GM23248 (cell line): ENCODE measurements around the gene ANKS1B. TPM values are rescaled to one million over a fixed set of nuclear protein-coding genes. Genes with fewer than 3 reads are reported as not detected.

ENCODE experiments used
- DNase-seq: peaks from one replicate; pipeline ENCODE4 v3.0.0-alpha.2; 2015
- H2AFZ ChIP-seq: fragments of 200-600 bp; sonication (generic); 2 replicates; pipeline ENCODE4 v1.6.1; 2016; ENCODE audit warnings: antibody characterized with exemption
- H3F3A ChIP-seq: fragments of 200-600 bp; sonication (generic); 2 replicates; pipeline ENCODE4 v1.6.1; 2016; ENCODE audit warnings: mild to moderate bottlenecking, antibody characterized with exemption, mixed run types; ENCODE audit not compliant: insufficient read depth
- H3K27ac ChIP-seq: fragments of 200-600 bp; sonication (generic); 2 replicates; pipeline ENCODE4 v1.5.1; 2016; ENCODE audit warnings: mild to moderate bottlenecking
- H3K27me3 ChIP-seq: fragments of 200-600 bp; sonication (generic); replicated peaks from 2 replicates; pipeline ENCODE4 v1.6.1; 2016; ENCODE audit warnings: mild to moderate bottlenecking; ENCODE audit not compliant: insufficient read depth
- H3K36me3 ChIP-seq: fragments of 200-600 bp; sonication (generic); 2 replicates; pipeline ENCODE4 v1.6.1; 2016; ENCODE audit warnings: low read depth, mild to moderate bottlenecking
- H3K4me1 ChIP-seq: fragments of 200-600 bp; sonication (generic); 2 replicates; pipeline ENCODE4 v1.6.1; 2016; ENCODE audit warnings: mild to moderate bottlenecking; ENCODE audit not compliant: insufficient read depth
- H3K4me2 ChIP-seq: fragments of 200-600 bp; sonication (generic); one replicate; pipeline ENCODE4 v1.6.1; 2016; ENCODE audit warnings: mild to moderate bottlenecking; ENCODE audit not compliant: unreplicated experiment
- H3K4me3 ChIP-seq: fragments of 200-600 bp; sonication (generic); 2 replicates; pipeline ENCODE4 v1.5.1; 2016; ENCODE audit warnings: mild to moderate bottlenecking
- H3K79me2 ChIP-seq: fragments of 200-600 bp; sonication (generic); 2 replicates; pipeline ENCODE4 v1.6.1; 2016; ENCODE audit warnings: mild to moderate bottlenecking; ENCODE audit not compliant: insufficient read depth
- H3K9ac ChIP-seq: fragments of 200-600 bp; sonication (generic); 2 replicates; pipeline ENCODE4 v1.6.1; 2016; ENCODE audit warnings: mild to moderate bottlenecking
- H3K9me2 ChIP-seq: fragments of 200-600 bp; sonication (generic); 2 replicates; pipeline ENCODE4 v1.6.1; 2016; ENCODE audit warnings: mixed run types, mild to moderate bottlenecking, moderate library complexity; ENCODE audit not compliant: insufficient read depth
- H3K9me3 ChIP-seq: fragments of 200-600 bp; sonication (generic); one replicate; pipeline ENCODE4 v1.6.1; 2017; ENCODE audit warnings: low read depth
- H4K20me1 ChIP-seq: fragments of 200-600 bp; sonication (generic); 2 replicates; pipeline ENCODE4 v1.6.0; 2016; ENCODE audit not compliant: insufficient read depth
- EZH2 ChIP-seq: fragments of 200-600 bp; sonication (generic); IDR thresholded peaks from 2 replicates; pipeline ENCODE4 v1.6.1; 2018; ENCODE audit warnings: antibody characterized with exemption, mild to moderate bottlenecking; ENCODE audit not compliant: insufficient read depth, poor library complexity, severe bottlenecking
- EZH2phosphoT487 ChIP-seq: fragments of 200-600 bp; sonication (generic); IDR thresholded peaks from 2 replicates; pipeline ENCODE4 v1.6.1; 2018; ENCODE audit warnings: antibody characterized with exemption, moderate library complexity, mild to moderate bottlenecking, low read depth; ENCODE audit not compliant: insufficient read depth
- WGBS, 2 experiments: methylation state at CpG; one replicate each; pipeline ENCODE4 v1.1.6; 2015 to 2017; ENCODE audit warnings: low lambda C conversion rate in 2 of 2, low coverage in 1 of 2; ENCODE audit errors: missing lambda C conversion rate in 2 of 2; 5-methylcytosine and 5-hydroxymethylcytosine counted together
- in situ Hi-C: fragments of 300-500 bp; cut with MboI; formaldehyde crosslinking; loops from 2 replicates; pipeline ENCODE4 v1.15.0; 2020
- polyA plus RNA-seq: library from polyadenylated mRNA; unstranded; fragments of >200 nt; fragmentation: Nextera tagmentation; extraction: Ambion mirVana; gene quantifications from 2 replicates; pipeline ENCODE4 v1.2.1, GENCODE V29; 2016
- total RNA-seq: library from RNA; depleted of rRNA; stranded (reverse); fragments of >200 nt; shearing (Covaris generic); gene quantifications from 2 replicates; pipeline ENCODE4 v1.2.3, GENCODE V29; 2014

The ANKS1B gene
- total and polyA plus RNA-seq, 2 experiments from 2014 or later, result not detected

- no peaks in the 10 kb centered on the region for H3K4me1 ChIP-seq
- no peak for TF ChIP-seq EZH2
- no peak for TF ChIP-seq EZH2phosphoT487
- H3K27me3 ChIP-seq, result no peaks in the 10 kb centered on the region
- in situ Hi-C loops, result no loop called here
- no peaks in the 10 kb centered on the region for H3K9me3 ChIP-seq
- no peaks in the 10 kb centered on the region for H3K79me2 ChIP-seq
- no peak overlapping the region for H3K4me2 ChIP-seq
- no peaks in the 10 kb centered on the region for H3K9me2 ChIP-seq
- no peak overlapping the region for H3K4me3 ChIP-seq
- no peaks in the 10 kb centered on the region for H4K20me1 ChIP-seq
- H3F3A ChIP-seq, result no peaks in the 10 kb centered on the region
- 13 to 14% methylated on average over 1 of the region's 1 CpG for WGBS, 2 experiments
- no peak for DNase-seq
- no peak overlapping the region for H2AFZ ChIP-seq
- H3K27ac ChIP-seq, result no peak overlapping the region
- H3K9ac ChIP-seq, result no peak overlapping the region
- no peaks in the 10 kb centered on the region for H3K36me3 ChIP-seq
Observed at GRCh38 chr12:99997806-99998205, 13.1 kb upstream of the ANKS1B start.

GRCh38 chr12:99996095-99996494, 11.4 kb upstream of the ANKS1B start:
- no peaks in the 10 kb centered on the region for H4K20me1 ChIP-seq
- H3K9me3 ChIP-seq, result no peaks in the 10 kb centered on the region
- 76 to 81% methylated on average over 6 of the region's 6 CpGs for WGBS, 2 experiments
- no peak overlapping the region for H3K4me3 ChIP-seq
- no peaks in the 10 kb centered on the region for H3K4me1 ChIP-seq
- H3K79me2 ChIP-seq, result no peaks in the 10 kb centered on the region
- H2AFZ ChIP-seq, result no peak overlapping the region
- no peaks in the 10 kb centered on the region for H3F3A ChIP-seq
- DNase-seq, result no peak
- no peak for TF ChIP-seq EZH2
- TF ChIP-seq EZH2phosphoT487, result no peak
- no peaks in the 10 kb centered on the region for H3K36me3 ChIP-seq
- no peak overlapping the region for H3K9ac ChIP-seq
- no peak overlapping the region for H3K4me2 ChIP-seq
- no peaks in the 10 kb centered on the region for H3K9me2 ChIP-seq
- H3K27me3 ChIP-seq, result no peaks in the 10 kb centered on the region
- in situ Hi-C loops, result no loop called here
- H3K27ac ChIP-seq, result no peak overlapping the region

GRCh38 chr12:99985631-99986030, 895 bp upstream of the ANKS1B start:
- TF ChIP-seq EZH2phosphoT487, result no peak
- no peak for TF ChIP-seq EZH2
- Histone ChIP-seq H3K4me2 (peak overlapping the region; percentile 90), H3K27ac (no peak overlapping the region), H2AFZ (peak overlapping the region; percentile 86), H3K9me3 (no peaks in the 10 kb centered on the region), H3K36me3 (no peaks in the 10 kb centered on the region), H3K79me2 (no peaks in the 10 kb centered on the region), H4K20me1 (no peaks in the 10 kb centered on the region), H3K9ac (no peak overlapping the region), H3K4me3 (peak overlapping the region; percentile 79), H3K4me1 (no peaks in the 10 kb centered on the region; the same call in 1 of the 2 replicates), H3K9me2 (no peaks in the 10 kb centered on the region), H3F3A (no peaks in the 10 kb centered on the region), H3K27me3 (peaks cover 21% of the 10 kb centered on the region)
- in situ Hi-C loops, result no loop called here
- WGBS, 2 experiments, result 10 to 15% methylated on average over 3 of the region's 3 CpGs
- no peak for DNase-seq

- Histone ChIP-seq H3K9me3 (no peaks in the 10 kb centered on the region), H3K27me3 (peaks cover 21% of the 10 kb centered on the region), H4K20me1 (no peaks in the 10 kb centered on the region), H3K9ac (peak overlapping the region; percentile 27; the same call in 1 of the 2 replicates), H3K9me2 (no peaks in the 10 kb centered on the region), H2AFZ (peak overlapping the region; percentile 86), H3K79me2 (no peaks in the 10 kb centered on the region), H3K4me1 (no peaks in the 10 kb centered on the region; the same call in 1 of the 2 replicates), H3K27ac (no peak overlapping the region), H3K36me3 (no peaks in the 10 kb centered on the region), H3F3A (no peaks in the 10 kb centered on the region), H3K4me2 (peak overlapping the region; percentile 90), H3K4me3 (peak overlapping the region; percentile 79)
- DNase-seq, result peak; percentile 28
- TF ChIP-seq EZH2phosphoT487 (no peak), EZH2 (no peak)
- 0 to 3% methylated on average over 10 of the region's 10 CpGs for WGBS, 2 experiments
- in situ Hi-C loops, result no loop called here
Observed at GRCh38 chr12:99985129-99985570, 414 bp upstream of the ANKS1B start.
